HepG2 (cell line): Measurements from ENCODE around the gene AMIGO1. TPM values are rescaled to one million over a fixed set of nuclear protein-coding genes. Genes with fewer than 3 reads are reported as not detected.

Experiments
- CBX5 ChIP-seq: sonication (generic); formaldehyde crosslinking; IDR thresholded peaks from 2 replicates; pipeline ENCODE4 v1.4.0; 2020; ENCODE audit warnings: missing genetic modification reagents, borderline replicate concordance
- IRF9 ChIP-seq: sonication (generic); formaldehyde crosslinking; IDR thresholded peaks from 2 replicates; pipeline ENCODE4 v1.8.0; 2022; ENCODE audit warnings: missing genetic modification reagents, mild to moderate bottlenecking, borderline replicate concordance
- IRX3 ChIP-seq: sonication (generic); formaldehyde crosslinking; IDR thresholded peaks from 2 replicates; pipeline ENCODE4 v1.8.1; 2023; ENCODE audit warnings: mild to moderate bottlenecking, low read depth, missing genetic modification reagents, borderline replicate concordance
- KAT7 ChIP-seq: IDR thresholded peaks from 2 replicates; pipeline ENCODE4 v1.6.1; 2018; ENCODE audit warnings: borderline replicate concordance, missing compliant biosample characterization
- MBD4 ChIP-seq: IDR thresholded peaks from 2 replicates; pipeline ENCODE4 v1.6.1; 2012; ENCODE audit warnings: low read length, inconsistent platforms, borderline replicate concordance
- MTF2 ChIP-seq: sonication (generic); formaldehyde crosslinking; IDR thresholded peaks from 2 replicates; pipeline ENCODE4 v1.5.0; 2020; ENCODE audit warnings: missing genetic modification reagents, borderline replicate concordance
- NFIC ChIP-seq: IDR thresholded peaks from 2 replicates; pipeline ENCODE4 v1.6.1; 2012; ENCODE audit warnings: mild to moderate bottlenecking, low read length, inconsistent platforms
- POGK ChIP-seq: sonication (generic); formaldehyde crosslinking; conservative IDR thresholded peaks from 2 replicates; pipeline ENCODE4 v1.8.0; 2022; ENCODE audit warnings: mild to moderate bottlenecking, moderate library complexity, missing genetic modification reagents
- POLR2AphosphoS5 ChIP-seq: IDR thresholded peaks from 2 replicates; pipeline ENCODE4 v1.6.1; 2012; ENCODE audit warnings: low read depth, low read length
- PTBP1 ChIP-seq: fragments of 200-400 bp; formaldehyde crosslinking; IDR thresholded peaks from 2 replicates; pipeline ENCODE4 v1.6.1; 2018; ENCODE audit warnings: low read length, low read depth; ENCODE audit not compliant: poor library complexity, severe bottlenecking
- SALL2 ChIP-seq: sonication (generic); formaldehyde crosslinking; IDR thresholded peaks from 2 replicates; pipeline ENCODE4 v1.8.1; 2023; ENCODE audit warnings: mild to moderate bottlenecking, missing genetic modification reagents, inconsistent platforms
- SNRNP70 ChIP-seq: fragments of 200-400 bp; formaldehyde crosslinking; IDR thresholded peaks from 2 replicates; pipeline ENCODE4 v1.6.1; 2017; ENCODE audit warnings: mild to moderate bottlenecking, low read depth, low read length, moderate library complexity
- ZFP62 ChIP-seq: sonication (generic); formaldehyde crosslinking; IDR thresholded peaks from 2 replicates; pipeline ENCODE4 v1.4.0; 2020; ENCODE audit warnings: missing genetic modification reagents
- ZIK1 ChIP-seq: sonication (generic); formaldehyde crosslinking; IDR thresholded peaks from 2 replicates; pipeline ENCODE4 v1.5.0; 2020; ENCODE audit warnings: mild to moderate bottlenecking, low read depth, missing genetic modification reagents, borderline replicate concordance
- ZNF232 ChIP-seq: sonication (generic); formaldehyde crosslinking; IDR thresholded peaks from 2 replicates; pipeline ENCODE4 v1.4.0; 2020; ENCODE audit warnings: missing genetic modification reagents, borderline replicate concordance
- ZNF607 ChIP-seq: sonication (generic); formaldehyde crosslinking; IDR thresholded peaks from 2 replicates; pipeline ENCODE4 v1.5.1; 2020; ENCODE audit warnings: missing genetic modification reagents, mild to moderate bottlenecking, borderline replicate concordance
- ZNF646 ChIP-seq: sonication (generic); formaldehyde crosslinking; IDR thresholded peaks from 2 replicates; pipeline ENCODE4 v1.9.0; 2021; ENCODE audit warnings: mild to moderate bottlenecking, missing genetic modification reagents
- ZNF777 ChIP-seq: sonication (generic); formaldehyde crosslinking; IDR thresholded peaks from 2 replicates; pipeline ENCODE4 v1.4.0; 2020; ENCODE audit warnings: missing genetic modification reagents
- ZNF781 ChIP-seq: sonication (generic); formaldehyde crosslinking; IDR thresholded peaks from 2 replicates; pipeline ENCODE4 v1.5.1; 2020; ENCODE audit warnings: borderline replicate concordance, mild to moderate bottlenecking, missing genetic modification reagents; ENCODE audit errors: not compliant biosample characterization
- ZSCAN12 ChIP-seq: sonication (generic); formaldehyde crosslinking; IDR thresholded peaks from 2 replicates; pipeline ENCODE4 v1.9.0; 2021; ENCODE audit warnings: mild to moderate bottlenecking, missing genetic modification reagents
- polyA plus RNA-seq, 8 experiments: library from polyadenylated mRNA; depleted of rRNA in 3 of 8; stranded (reverse) in 7 of 8; unstranded in 1 of 8; fragments of >200 nt; fragmentation: Illumina TruSeq in 4 of 8; extraction: Trizol in 4 of 8; gene quantifications; 2 replicates each; pipeline versions ENCODE4 v1.2.1 to v1.2.3, GENCODE V29; 2011 to 2016; ENCODE audit warnings: low read depth in 4 of 8, missing spikeins in 1 of 8, mixed read lengths in 1 of 8; ENCODE audit not compliant: insufficient read depth in 1 of 8
- total RNA-seq, 5 experiments: library from RNA; depleted of rRNA; stranded (reverse); fragments of >200 nt; fragmentation: Illumina TruSeq; extraction: Trizol; gene quantifications; 2 replicates each; pipeline ENCODE4 v1.2.3, GENCODE V29; 2016; ENCODE audit warnings: low read depth in 1 of 5

The AMIGO1 gene
- total and polyA plus RNA-seq, 2 of the 13 experiments (the other 11 are each of a cell fraction or from before 2014, with no cell fraction given) = 0.40 to 1.3 TPM

GRCh38 chr1:109483672-109484518 lies 25.6 kb downstream of the AMIGO1 start, which contains the start of gene ATXN7L2 (continued):
- TF ChIP-seq POGK (CRISPR knock-in tag) = peak; percentile 93
- TF ChIP-seq ZIK1 (CRISPR knock-in tag) = peak; percentile 83; the same call in 1 of the 2 replicates
- TF ChIP-seq SNRNP70 = no peak
- TF ChIP-seq IRX3 = no peak
- no peak for TF ChIP-seq ZSCAN12
- 0 out of 2 replicates have a peak, but pooled peaks have one; percentile 50 for TF ChIP-seq CBX5 (CRISPR knock-in tag)
- TF ChIP-seq ZNF232 (CRISPR knock-in tag) = peak; percentile 75
- peak; percentile 43; the same call in 1 of the 2 replicates for TF ChIP-seq ZNF777 (CRISPR knock-in tag)
- TF ChIP-seq ZFP62 (CRISPR knock-in tag) = no peak
- peak; percentile 43 for TF ChIP-seq POLR2AphosphoS5
- TF ChIP-seq ZNF781 (CRISPR knock-in tag) = peak; percentile 34
- TF ChIP-seq ZNF646 (CRISPR knock-in tag) = no peak
- no peak for TF ChIP-seq MBD4
- TF ChIP-seq PTBP1 = no peak
- peak; percentile 79; the same call in 1 of the 2 replicates for TF ChIP-seq KAT7 (CRISPR knock-in tag)
- peak; percentile 18 for TF ChIP-seq SALL2 (CRISPR knock-in tag)
- no peak; the same call in 1 of the 2 replicates for TF ChIP-seq IRF9 (CRISPR knock-in tag)
- TF ChIP-seq NFIC = no peak
- peak; percentile 78; the same call in 1 of the 2 replicates for TF ChIP-seq ZNF607
- 0 out of 2 replicates have a peak, but pooled peaks have one; percentile 63 for TF ChIP-seq MTF2 (CRISPR knock-in tag)
